CD1c-positive myeloid dendritic cell (primary cell): Measurements from ENCODE around the gene GDI2.
"Not testable (repeated sequence)": the region's sequence is repeated elsewhere in the genome, so short reads cannot be mapped to it uniquely, and the experiment has no call there.

Source experiments
- DNase-seq: peaks from one replicate; pipeline ENCODE4 v3.0.0-alpha.2; 2016; ENCODE audit errors: extremely low spot score

The GDI2 gene

GRCh38 chr10:5813341-5814109 is at the start of gene GDI2:
Gene GDI2 (minus strand): TSS chr10:5813434. CDS start chr10:5813258, 176 bp downstream.
- peak; percentile 99 for DNase-seq

GRCh38 chr10:5862360-5862961 is 49.2 kb upstream of the GDI2 start:
- no peak for DNase-seq

- peak; percentile 50 for DNase-seq
Observed at GRCh38 chr10:5860066-5860465, 46.8 kb upstream of the GDI2 start.

GRCh38 chr10:5858811-5859210 is 45.6 kb upstream of the GDI2 start:
- DNase-seq, result no peak

GRCh38 chr10:5856701-5857004 is 43.4 kb upstream of the GDI2 start:
- no peak for DNase-seq

- DNase-seq, result no peak
Observed at GRCh38 chr10:5855979-5856700, 42.9 kb upstream of the GDI2 start.

GRCh38 chr10:5854131-5854475 is 40.9 kb upstream of the GDI2 start:
- DNase-seq, result no peak

GRCh38 chr10:5846667-5847066 is 33.4 kb upstream of the GDI2 start:
- not testable (repeated sequence) for DNase-seq

GRCh38 chr10:5844345-5845055 is 31.3 kb upstream of the GDI2 start:
- no peak for DNase-seq

- no peak for DNase-seq
Observed at GRCh38 chr10:5843686-5844344, 30.6 kb upstream of the GDI2 start.

GRCh38 chr10:5841965-5842364 is 28.7 kb upstream of the GDI2 start:
- DNase-seq, result no peak

- DNase-seq, result peak; percentile 47
Observed at GRCh38 chr10:5840314-5841307, 27.4 kb upstream of the GDI2 start.

GRCh38 chr10:5836181-5836580 is 22.9 kb upstream of the GDI2 start:
- DNase-seq, result not testable (repeated sequence)

- no peak for DNase-seq
Observed at GRCh38 chr10:5835446-5836095, 22.3 kb upstream of the GDI2 start.

GRCh38 chr10:5833814-5834213 is 20.6 kb upstream of the GDI2 start:
- DNase-seq, result no peak

- no peak for DNase-seq
Observed at GRCh38 chr10:5832946-5833345, 19.7 kb upstream of the GDI2 start.

- no peak for DNase-seq
Observed at GRCh38 chr10:5831446-5831782, 18.2 kb upstream of the GDI2 start.

GRCh38 chr10:5830629-5831445 is 17.6 kb upstream of the GDI2 start:
- DNase-seq, result no peak

- DNase-seq, result no peak
Observed at GRCh38 chr10:5829267-5829666, 16.0 kb upstream of the GDI2 start.
